ENCODE data around the gene MCRS1.
A peak's percentile ranks its signal among the peaks of the same experiment; 100 is the strongest.

MCRS1 gene

GRCh38 chr12:49582201-49582600 lies 14.3 kb upstream of the MCRS1 start:
- DNase-seq, result no peak

GRCh38 chr12:49580572-49581535 lies 12.9 kb upstream of the MCRS1 start:
- DNase-seq, result peak; percentile 85

DNA sequence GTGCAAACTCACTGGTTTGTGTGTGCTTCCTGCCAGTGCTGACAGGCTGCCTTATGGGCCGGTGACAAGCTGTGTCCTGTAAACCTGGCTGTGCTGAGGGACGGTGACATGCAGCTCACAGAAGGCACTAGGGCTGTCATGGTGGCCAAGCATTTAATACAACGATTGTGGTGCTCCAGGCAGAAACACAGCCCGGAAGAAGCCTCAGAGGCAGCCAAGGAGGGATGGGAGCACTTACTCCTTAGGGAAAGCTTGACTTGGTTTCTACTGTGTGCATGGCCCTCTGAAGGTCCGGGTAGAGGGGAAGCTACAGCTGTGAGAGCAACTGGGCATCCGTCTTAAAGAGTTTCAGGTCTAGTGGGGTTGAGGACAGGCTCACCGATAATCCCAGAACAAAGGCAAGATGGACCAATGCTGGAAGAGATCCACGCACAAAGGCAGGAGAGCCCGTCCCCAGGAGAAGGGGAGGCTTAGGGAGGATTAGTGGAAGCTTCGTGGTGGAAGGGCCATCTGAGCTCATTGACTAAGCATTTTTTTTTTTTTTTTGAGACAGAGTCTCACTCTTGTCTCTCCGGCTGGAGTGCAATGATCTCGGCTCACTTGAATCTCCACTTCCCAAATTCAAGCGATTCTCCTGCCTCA lies 10.7 kb upstream of the MCRS1 start:
- no peak for DNase-seq

DNA sequence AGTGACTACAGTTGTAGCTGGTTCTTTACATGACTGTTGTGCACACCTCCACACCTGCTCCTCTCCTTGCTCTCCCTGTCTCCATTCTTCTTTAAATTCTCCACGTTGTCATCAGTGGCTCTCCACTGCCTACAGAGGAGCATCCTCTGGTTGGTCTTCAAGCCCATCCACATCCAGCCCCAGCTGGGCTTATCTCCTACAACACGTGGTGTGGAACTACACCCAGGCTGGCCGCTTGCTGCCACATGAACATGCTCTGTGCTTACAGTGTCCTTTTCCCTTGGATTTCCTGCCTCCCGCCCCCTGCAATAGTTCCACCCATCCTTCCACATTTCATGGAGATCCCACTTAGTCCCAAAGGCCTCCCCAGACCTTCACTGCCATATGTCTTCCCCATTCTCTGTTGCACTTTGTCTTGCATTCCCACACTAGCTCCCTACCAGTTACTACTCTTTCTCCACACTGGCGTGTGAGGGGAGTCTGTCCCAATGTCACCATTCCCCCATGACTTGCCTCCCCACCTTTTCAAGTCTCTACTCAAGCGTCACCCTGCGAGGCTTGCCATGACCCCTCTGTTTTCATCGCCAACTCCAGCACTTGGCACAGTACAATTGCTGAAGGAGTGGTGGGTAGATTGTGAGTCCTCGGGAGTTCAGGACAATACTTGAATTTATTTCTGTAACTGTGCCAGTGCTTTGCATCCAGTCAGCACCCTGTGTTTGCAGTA lies 9.8 kb upstream of the MCRS1 start:
- no peak for DNase-seq

GRCh38 chr12:49568442-49569162 lies 660 bp upstream of the MCRS1 start:
- DNase-seq, result no peak

DNA sequence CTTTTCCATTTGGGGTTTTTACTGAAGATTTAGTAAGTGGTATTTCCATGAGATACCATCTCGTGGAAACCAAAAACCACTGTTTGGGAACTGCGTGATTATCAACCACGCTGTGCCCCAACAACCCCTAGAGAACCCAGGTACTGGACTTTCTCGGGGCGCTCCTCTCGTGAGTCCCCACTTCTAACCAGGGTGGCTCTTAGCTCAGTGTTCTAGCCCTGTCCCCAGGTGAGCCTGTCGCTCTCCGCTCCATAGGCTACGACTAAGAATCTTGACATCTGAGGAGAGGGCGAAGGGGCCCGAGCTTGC lies 686 bp downstream of the MCRS1 start:
- DNase-seq, result no peak

- no peak for DNase-seq
These were observed 1.6 kb downstream of the MCRS1 start for GRCh38 chr12:49566361-49566760.

- no peak for DNase-seq
These were observed 2.3 kb downstream of the MCRS1 start for GRCh38 chr12:49565406-49566265.

DNA sequence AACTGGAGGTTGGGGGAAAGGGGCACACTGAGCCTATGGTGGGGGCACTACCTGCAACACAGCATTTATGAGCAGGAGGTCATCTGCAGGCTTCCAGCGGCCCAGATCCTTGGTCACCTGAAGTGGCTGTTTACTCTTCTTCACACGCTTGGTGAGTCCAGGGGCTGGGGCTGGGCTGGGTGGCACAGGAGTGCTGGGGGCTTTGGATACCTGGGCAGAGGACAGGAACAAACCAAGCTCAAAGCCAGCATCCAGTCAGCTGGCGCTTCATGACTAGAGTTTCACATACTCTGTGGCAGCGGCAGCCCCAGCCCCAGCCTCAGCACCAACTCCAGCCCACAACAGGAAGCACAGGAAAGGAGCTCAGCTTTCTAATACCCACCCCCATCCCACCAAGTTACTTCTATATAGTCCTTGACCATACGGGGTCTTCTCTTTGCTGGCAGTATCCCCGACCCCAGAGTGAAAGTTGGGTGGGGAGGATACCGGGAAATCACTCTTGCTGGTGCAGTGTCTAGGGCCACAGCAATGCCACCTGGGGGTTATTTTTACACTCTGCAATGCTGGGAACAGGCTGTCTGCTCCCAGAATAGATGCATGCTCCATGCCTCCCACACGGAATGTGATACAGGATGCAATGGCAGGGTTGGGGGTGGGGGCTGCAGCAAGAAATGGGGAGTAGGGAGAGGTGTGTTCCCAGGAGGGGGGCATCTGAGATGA lies 3.1 kb downstream of the MCRS1 start:
- DNase-seq, result no peak

GRCh38 chr12:49563951-49564685 lies 3.8 kb downstream of the MCRS1 start:
- no peak for DNase-seq

DNA sequence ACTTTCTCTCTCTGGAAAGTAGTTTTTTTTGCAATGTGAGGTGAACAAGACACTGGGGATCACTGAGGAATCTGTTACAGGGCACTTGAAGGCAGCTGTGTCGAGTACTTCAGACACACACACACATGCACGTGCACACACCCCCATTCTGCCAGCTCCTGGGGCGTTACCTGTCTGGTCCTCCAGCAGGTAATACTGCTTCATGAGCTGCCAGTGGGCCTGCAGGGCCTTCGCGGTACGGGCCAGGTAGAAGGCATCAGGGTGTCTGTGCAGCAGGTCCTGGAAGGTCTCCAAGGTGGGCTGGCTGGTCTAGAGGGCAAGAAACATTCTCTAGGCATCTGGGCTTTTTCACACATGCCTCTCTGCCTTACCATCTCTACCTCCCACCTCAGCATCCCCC lies 5.1 kb downstream of the MCRS1 start:
- DNase-seq, result no peak

- DNase-seq, result no peak
These were observed 5.7 kb downstream of the MCRS1 start for GRCh38 chr12:49562233-49562632.

GRCh38 chr12:49560695-49561094 lies 7.2 kb downstream of the MCRS1 start:
- no peak for DNase-seq

DNA sequence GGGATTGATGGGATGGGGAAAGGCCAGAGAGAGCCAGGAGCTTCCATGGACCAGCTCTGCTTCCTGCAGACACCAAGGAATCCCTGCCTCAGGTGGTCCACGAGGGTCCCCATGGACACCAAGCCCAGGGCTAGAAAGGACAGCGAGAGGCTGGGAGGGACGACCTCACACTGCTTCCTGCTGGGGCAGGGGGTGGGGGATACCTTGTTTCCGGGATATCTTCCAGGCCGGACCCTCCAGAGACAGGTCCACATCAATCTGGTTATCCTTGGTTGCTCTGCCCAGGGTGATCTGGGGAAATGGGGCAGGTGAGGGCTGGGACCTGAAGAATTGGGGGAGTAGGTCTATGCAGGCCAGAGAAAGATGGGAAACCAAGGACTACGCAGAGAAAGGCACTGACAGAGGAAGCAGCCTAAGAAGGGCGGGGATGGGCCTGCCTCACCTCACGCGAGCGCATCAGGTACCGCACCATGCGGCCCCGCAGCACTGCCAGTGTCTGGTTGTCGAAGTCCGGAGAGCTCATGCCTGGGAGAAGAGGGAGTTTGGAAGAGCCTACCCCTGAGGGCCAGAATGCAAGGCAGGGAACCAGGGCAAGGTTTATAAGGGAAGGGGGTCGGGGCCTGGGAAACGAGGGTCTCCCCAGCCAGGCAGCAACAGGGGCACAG lies 8.8 kb downstream of the MCRS1 start:
- DNase-seq, result no peak

- no peak for DNase-seq
These were observed 9.4 kb downstream of the MCRS1 start for GRCh38 chr12:49558526-49558925.

- DNase-seq, result peak; percentile 31
These were observed 10.1 kb downstream of the MCRS1 start for GRCh38 chr12:49557917-49558215.

DNA sequence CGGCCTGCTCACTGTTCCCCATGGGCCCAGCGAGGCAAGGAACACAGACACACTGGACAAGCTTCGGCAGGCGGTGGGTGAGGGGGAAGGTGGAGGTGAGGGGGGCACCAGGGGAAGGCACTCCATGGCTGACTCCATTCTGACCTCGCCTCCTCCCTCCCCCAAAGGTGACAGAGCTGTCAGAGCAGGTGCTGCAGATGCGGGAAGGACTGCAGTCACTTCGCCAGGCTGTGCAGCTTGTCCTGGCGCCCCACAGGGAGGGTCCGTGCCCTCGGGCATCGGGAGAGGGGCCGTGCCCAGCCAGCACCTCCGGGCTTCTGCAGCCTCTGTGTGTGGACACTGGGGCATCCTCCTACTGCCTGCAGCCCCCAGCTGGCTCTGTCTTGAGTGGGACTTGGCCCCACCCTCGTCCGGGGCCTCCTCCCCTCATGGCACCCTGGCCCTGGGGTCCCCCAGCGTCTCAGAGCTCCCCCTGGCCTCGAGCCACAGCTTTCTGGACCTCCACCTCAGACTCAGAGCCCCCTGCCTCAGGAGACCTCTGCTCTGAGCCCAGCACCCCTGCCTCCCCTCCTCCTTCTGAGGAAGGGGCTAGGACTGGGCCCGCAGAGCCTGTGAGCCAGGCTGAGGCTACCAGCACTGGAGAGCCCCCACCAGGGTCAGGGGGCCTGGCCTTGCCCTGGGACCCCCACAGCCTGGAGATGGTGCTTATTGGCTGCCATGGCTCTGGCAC lies 10.6 kb downstream of the MCRS1 start:
- DNase-seq, result no peak

DNA sequence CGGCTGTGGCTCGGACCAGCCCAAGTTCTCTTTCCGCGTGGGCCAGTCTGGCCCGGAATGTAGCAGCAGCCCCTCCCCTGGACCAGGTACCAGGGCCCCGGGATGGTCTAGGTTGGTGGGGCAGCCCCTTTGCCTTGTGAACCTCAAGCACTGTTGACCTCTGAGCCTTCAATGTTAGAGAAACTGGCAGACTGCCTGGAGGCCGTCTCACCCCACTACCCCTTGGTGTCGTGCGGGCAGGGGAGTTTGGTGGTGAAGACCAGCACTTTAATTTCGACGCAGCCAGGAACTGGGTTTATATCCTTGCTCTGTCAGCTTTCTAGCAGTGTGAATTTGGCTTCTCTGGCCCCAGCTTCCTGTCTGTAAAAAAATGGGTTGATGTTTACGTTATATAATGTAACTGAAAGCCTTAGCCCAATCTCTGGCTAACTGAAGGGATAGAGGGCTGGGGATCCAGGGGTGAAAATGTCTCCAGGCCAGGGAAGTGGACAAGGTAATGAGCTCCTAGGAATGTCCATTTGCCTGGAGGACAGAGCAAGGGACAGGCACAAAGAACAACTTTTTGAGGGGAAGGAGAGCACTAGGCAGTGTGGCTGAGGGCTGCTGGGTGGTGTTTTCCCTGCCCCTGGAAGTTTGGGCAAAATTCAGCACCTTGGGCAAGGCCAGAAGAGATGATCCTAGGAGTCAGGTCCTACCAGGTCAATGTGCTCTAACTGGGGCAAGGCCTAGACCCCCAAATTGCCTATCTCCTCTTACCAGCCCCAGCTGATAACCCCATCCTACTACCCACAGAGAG lies 11.4 kb downstream of the MCRS1 start:
- DNase-seq, result no peak
